C4-2B (cell line): Measurements from ENCODE around the gene ARMC10.

Experiments used
- ZFX ChIP-seq: fragments of 450-650 bp; IDR thresholded peaks from 2 replicates; pipeline ENCODE4 v1.6.1; 2017
- TF ChIP-seq, protein P1 (sequence below): fragments of 450-650 bp; conservative IDR thresholded peaks from 2 replicates; pipeline ENCODE4 v1.5.1; 2017; ENCODE audit warnings: mild to moderate bottlenecking

DNA sequence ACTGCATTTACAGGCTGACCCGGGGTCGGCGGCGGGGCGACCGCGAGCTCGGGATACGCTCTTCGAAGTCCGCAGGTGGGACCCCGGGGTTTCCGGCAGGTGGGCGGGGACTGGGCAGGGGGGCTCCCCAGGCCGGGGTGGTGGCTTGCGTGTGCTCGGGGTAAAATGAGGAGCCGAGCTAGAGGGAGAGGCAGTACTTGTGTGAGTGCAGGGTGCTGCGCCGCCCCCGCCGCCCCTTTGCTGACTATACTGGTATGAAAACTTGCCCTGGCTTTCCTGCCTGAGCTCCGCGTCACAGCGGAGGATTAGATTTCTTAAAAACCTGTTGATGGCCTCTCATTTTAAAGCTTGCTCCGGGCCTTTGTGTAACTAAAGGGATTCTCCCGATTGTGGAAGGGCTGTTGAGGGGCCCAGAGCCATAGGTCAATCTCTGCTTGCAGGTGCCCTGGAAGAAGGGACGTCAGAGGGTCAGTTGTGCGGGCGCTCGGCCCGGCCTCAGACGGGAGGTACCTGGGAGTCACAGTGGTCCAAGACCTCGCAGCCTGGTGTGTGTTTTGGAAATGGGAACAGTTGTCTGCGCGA, 488 bp downstream of the ARMC10 start:
- TF ChIP-seq, protein P1, sequence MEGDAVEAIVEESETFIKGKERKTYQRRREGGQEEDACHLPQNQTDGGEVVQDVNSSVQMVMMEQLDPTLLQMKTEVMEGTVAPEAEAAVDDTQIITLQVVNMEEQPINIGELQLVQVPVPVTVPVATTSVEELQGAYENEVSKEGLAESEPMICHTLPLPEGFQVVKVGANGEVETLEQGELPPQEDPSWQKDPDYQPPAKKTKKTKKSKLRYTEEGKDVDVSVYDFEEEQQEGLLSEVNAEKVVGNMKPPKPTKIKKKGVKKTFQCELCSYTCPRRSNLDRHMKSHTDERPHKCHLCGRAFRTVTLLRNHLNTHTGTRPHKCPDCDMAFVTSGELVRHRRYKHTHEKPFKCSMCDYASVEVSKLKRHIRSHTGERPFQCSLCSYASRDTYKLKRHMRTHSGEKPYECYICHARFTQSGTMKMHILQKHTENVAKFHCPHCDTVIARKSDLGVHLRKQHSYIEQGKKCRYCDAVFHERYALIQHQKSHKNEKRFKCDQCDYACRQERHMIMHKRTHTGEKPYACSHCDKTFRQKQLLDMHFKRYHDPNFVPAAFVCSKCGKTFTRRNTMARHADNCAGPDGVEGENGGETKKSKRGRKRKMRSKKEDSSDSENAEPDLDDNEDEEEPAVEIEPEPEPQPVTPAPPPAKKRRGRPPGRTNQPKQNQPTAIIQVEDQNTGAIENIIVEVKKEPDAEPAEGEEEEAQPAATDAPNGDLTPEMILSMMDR = no peak
- TF ChIP-seq ZFX = peak; percentile 87
